Lower leg skin (tissue), 4 donors: ENCODE data around the gene SYAP1. TPM values are rescaled to one million over a fixed set of nuclear protein-coding genes. Genes with fewer than 3 reads are reported as not detected.

Experiments
- DNase-seq, 2 donors: peaks; one replicate each; pipeline ENCODE4 v3.0.0-alpha.2; 2019; ENCODE audit warnings: low spot score in 2 of 2
- H3K4me3 ChIP-seq: fragments of 200-600 bp; sonication (generic); 2 replicates; pipeline ENCODE4 v1.5.1; 2017; ENCODE audit warnings: mild to moderate bottlenecking, low read depth; ENCODE audit not compliant: poor library complexity, severe bottlenecking
- CTCF ChIP-seq, 3 donors: fragments of 450-650 bp; IDR thresholded peaks; one replicate each; pipeline ENCODE4 v1.5.1; 2016; ENCODE audit warnings: antibody characterized with exemption in 3 of 3, mild to moderate bottlenecking in 3 of 3, moderate library complexity in 2 of 3
- POLR2A ChIP-seq, 2 donors: fragments of 450-650 bp; IDR thresholded peaks; one replicate each; pipeline ENCODE4 v1.6.1; 2016 to 2017; ENCODE audit warnings: antibody characterized with exemption in 2 of 2, mild to moderate bottlenecking in 1 of 2, moderate library complexity in 1 of 2
- WGBS, 2 donors: methylation state at CpG; one replicate each; pipeline ENCODE4 v1.1.5; 2018; 5-methylcytosine and 5-hydroxymethylcytosine counted together
- intact Hi-C: fragments of 100-400 bp; cut with DNase I; formaldehyde crosslinking; loops from one replicate; pipeline ENCODE4 v1.15.0; 2023; ENCODE audit warnings: low total_unique reads
- total RNA-seq, 4 donors: library from RNA; depleted of rRNA; stranded (reverse); fragments of >200 nt; gene quantifications; one replicate each; pipeline ENCODE4 v1.1.0, GENCODE V29; 2016

The SYAP1 gene
- total RNA-seq, 4 donors from 2014 or later: 16.1 to 18.5 (median 16.6) TPM

DNA sequence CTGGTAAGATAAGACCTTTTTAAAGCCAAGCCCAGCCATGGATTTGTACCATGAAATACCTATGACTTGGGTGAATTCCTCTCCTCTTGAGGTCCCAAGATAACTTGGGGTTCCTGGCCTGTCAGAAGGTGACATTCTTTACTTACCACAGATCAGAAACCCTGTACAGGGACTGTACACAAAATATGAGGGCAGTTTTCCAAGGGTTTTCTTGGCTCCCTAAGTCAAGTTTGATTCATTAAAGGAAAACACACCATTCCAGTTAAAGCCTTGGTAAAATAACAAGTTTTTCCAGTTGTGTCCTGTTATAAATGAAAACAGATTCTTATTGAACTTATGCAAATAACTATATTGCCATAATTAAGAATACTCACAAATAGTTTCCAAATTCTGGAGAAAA, 8.2 kb downstream of the SYAP1 start:
- intact Hi-C loops: no loop called here
- TF ChIP-seq POLR2A (IDR thresholded peaks at IDR 0.05) (no peak), CTCF (IDR thresholded peaks at IDR 0.05) (no peak)
- no peak overlapping the region for H3K4me3 ChIP-seq
- DNase-seq: no peak

DNA sequence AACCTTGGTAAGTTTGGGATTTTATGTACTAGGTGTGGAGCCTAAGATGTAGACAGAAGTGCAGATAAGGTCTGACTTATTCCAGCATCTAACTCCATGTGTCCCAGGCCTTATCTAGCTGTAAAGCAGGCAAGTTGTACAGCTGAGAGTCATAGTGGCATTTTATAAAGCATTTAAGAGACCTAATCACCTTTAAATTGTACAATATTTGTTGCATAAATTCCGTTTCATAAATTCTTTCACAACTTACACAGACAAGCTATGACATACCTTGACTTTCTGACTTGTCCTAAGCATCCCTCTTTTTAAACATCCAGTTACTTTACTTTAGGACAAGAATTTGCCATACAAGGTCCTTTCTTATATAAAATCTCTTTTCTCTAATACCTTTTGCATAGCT, 11.0 kb downstream of the SYAP1 start:
- TF ChIP-seq POLR2A (IDR thresholded peaks at IDR 0.05): no peak
- no peak for TF ChIP-seq CTCF (IDR thresholded peaks at IDR 0.05)
- DNase-seq: no peak
- intact Hi-C loops: no loop called here
- no peak overlapping the region for H3K4me3 ChIP-seq
- 95 to 100% methylated on average over 1 of the region's 1 CpG for WGBS, 2 donors

DNA sequence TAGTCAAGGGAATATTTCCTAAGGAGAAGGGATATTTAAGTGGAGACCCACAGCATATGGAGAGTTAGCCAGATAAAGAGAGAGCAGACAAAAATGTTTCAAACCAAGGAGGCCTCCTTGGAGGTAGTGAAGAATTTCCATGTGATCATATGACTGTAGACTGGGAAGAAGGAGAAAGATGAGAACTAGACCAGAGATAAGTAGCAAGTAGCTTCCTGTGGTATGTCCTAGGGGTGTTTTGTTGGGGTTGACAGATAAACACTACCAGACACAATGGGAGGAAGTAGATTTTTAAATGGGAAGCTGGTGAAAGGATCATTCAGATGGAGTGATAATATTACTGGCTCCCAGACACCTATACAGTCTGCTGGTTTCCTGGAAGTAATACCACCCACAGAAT, 13.6 kb downstream of the SYAP1 start:
- intact Hi-C loops: no loop called here
- no peak for DNase-seq
- no peak overlapping the region for H3K4me3 ChIP-seq
- TF ChIP-seq POLR2A (IDR thresholded peaks at IDR 0.05) (no peak), CTCF (IDR thresholded peaks at IDR 0.05) (no peak)

DNA sequence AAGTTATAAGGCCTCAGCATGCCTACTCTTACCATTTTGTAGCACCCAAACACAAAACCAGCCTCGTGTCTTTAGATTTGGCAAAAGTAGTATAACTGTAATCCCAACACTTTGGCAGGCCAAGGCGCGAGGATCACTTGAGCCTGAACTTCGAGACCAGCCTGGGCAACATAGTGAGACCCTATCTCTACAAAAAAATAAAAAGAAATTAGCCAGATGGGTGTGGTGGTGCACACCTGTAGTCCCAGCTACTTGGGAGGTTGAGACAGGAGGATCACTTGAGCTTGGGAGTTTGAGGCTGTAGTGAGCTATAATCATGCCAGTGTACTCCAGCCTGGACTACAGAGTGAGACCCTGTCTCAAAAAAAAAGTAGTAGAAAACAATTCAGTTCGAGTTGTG, 17.6 kb downstream of the SYAP1 start:
- intact Hi-C loops: no loop called here
- no peak for TF ChIP-seq POLR2A (IDR thresholded peaks at IDR 0.05)
- no peak for TF ChIP-seq CTCF (IDR thresholded peaks at IDR 0.05)
- no peak for DNase-seq
- no peak overlapping the region for H3K4me3 ChIP-seq
- WGBS, 2 donors: 93 to 96% methylated on average over 5 of the region's 5 CpGs

- H3K4me3 ChIP-seq: no peak overlapping the region
- DNase-seq: no peak
- TF ChIP-seq POLR2A (IDR thresholded peaks at IDR 0.05) (no peak), CTCF (IDR thresholded peaks at IDR 0.05) (no peak)
- WGBS, 2 donors: 74 to 76% methylated on average over 6 of the region's 6 CpGs
- intact Hi-C loops: no loop called here
Observed at GRCh38 chrX:16739574-16739973, 20.2 kb downstream of the SYAP1 start.

- WGBS, 2 donors: 97% methylated on average over 12 of the region's 12 CpGs
- DNase-seq: no peak
- intact Hi-C loops: no loop called here
- TF ChIP-seq POLR2A (IDR thresholded peaks at IDR 0.05) (no peak), CTCF (IDR thresholded peaks at IDR 0.05) (no peak)
- H3K4me3 ChIP-seq: no peak overlapping the region
Observed at GRCh38 chrX:16743604-16744325, 24.4 kb downstream of the SYAP1 start.
